Measurements from ENCODE around the gene NDFIP1. TPM values are rescaled to one million over a fixed set of nuclear protein-coding genes. Genes with fewer than 3 reads are reported as not detected.
A peak's percentile ranks its signal among the peaks of the same experiment; 100 is the strongest.
"Not testable (repeated sequence)": the region's sequence is repeated elsewhere in the genome, so short reads cannot be mapped to it uniquely, and the experiment has no call there.

The NDFIP1 gene
- 100 to 1,000 TPM; 101 to 147 (median 134) TPM for polyA plus RNA-seq (ENCODE audit: insufficient read length in 4 of 4)

DNA sequence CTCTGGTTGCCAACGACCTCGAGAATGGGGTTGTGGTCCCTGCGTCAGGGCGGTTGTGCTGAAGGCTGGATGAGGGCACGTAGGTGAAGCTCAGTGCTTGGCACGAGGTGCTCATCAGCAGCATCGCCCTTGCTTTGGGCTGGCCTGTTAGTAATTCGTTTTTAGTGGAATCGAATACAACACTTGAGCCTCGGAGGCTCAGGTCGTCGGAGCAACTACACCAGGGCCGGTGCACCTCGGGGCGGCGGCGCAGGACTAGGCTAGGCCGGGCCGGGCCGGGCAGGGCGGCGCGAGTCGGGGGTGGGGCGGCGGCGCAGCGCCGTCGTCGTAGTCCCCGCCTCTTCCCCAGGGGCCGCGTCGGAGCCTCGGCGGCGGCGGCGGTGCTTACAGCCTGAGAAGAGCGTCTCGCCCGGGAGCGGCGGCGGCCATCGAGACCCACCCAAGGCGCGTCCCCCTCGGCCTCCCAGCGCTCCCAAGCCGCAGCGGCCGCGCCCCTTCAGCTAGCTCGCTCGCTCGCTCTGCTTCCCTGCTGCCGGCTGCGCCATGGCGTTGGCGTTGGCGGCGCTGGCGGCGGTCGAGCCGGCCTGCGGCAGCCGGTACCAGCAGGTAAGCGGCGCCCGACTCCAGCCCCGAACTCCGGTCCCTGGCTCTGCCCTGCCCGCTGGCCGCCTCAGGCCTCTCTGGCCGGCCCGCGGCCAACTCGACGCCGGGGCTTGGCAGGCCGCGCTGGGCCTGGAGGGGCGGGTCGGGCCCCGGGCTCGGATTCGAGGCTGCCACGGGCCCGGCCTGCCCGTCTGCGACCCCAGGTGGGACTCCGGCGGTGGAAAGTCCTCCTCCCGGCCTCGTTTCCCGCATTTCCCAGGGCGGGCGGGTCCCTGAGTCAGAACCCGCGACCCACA lies at the start of gene NDFIP1:
TSS of gene NDFIP1 (plus strand) at position 348 of the 899 bp plus-strand sequence. CDS start at position 544, 196 bp downstream.
- DNase-seq (ENCODE audit: low read depth in 4 of 4, low spot score in 2 of 4): peak in 3 of 4 donors; percentile 53 to 71 (median 69)

GRCh38 chr5:142059304-142059940 lies 49.2 kb upstream of the NDFIP1 start:
- no peak for DNase-seq (ENCODE audit: low read depth in 4 of 4, low spot score in 2 of 4)

DNA sequence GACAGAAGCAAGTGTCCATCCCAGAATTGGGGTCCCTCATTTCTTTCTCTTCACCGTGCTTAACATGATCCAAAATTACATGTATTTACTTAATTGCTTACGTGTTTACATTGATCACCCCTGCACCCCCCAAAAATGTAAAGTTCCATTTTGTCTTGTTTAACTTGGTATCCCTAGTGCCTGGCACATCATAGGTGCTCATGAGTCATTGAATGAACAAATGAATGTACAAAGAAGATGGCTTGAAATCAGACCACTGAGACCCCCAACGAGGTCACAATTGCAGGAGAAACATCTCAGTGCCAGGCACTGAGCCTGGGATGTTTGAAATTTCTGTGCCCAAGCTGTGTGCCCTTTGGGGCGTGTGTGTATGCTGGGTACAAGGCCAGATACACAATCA lies 45.2 kb upstream of the NDFIP1 start:
- DNase-seq (ENCODE audit: low read depth in 4 of 4, low spot score in 2 of 4): no peak

- peak; percentile 36 to 48 (median 42) for DNase-seq (ENCODE audit: low read depth in 4 of 4, low spot score in 2 of 4)
Measured at GRCh38 chr5:142063878-142064331, 44.7 kb upstream of the NDFIP1 start.

- no peak for DNase-seq (ENCODE audit: low read depth in 4 of 4, low spot score in 2 of 4)
Measured at GRCh38 chr5:142065273-142065672, 43.3 kb upstream of the NDFIP1 start.

GRCh38 chr5:142069606-142070399 lies 38.8 kb upstream of the NDFIP1 start:
- DNase-seq (ENCODE audit: low read depth in 4 of 4, low spot score in 2 of 4): no peak

DNA sequence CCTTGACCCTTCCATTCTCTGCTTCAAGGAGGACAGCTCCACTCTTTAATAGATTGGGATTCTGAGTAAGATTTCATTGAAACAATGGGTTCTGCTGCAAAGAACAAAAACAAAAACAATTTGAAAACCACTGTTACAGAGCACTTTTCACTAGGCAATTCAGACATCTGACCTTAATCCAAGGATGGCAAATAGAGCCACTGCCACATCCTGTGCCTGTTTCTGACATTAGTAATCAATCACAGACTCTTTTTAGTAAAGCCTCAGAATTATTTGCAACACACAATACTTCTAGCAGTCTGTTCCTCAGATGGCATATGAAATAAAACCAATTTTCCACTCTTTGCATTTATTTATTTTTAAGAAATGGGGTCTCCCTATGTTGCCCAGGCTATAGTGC lies 37.8 kb upstream of the NDFIP1 start:
- no peak for DNase-seq (ENCODE audit: low read depth in 4 of 4, low spot score in 2 of 4)

GRCh38 chr5:142072488-142072887 lies 36.1 kb upstream of the NDFIP1 start:
- no peak for DNase-seq (ENCODE audit: low read depth in 4 of 4, low spot score in 2 of 4)

DNA sequence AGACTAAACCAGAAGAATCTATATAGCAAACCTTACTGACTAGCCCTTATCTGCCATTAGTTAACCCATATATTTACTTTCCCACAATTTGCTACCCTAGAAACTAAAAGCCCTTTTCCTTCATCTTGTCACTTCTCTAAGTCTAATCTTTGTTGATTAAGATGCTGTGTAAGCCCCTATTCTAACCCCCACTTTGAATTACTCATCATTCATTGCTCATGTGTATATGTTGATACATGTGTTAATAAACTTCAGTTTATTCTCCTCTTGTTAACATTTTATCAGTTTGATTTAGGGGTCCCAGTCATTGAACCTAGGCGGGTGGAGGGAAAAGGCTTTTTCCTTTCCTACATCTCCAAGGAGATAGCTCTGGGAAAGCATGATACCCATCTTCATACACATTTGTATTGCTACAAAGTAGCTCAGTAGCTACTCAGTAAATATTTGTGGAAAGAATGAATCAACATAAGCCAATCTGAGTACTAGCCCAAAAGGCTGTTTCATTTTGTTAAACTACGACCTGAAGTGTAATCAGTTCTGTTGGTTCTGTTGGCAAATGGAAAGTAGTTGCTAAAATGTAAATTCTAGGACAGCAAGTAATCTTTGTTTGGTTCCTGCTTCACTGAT lies 35.1 kb upstream of the NDFIP1 start:
- no peak for DNase-seq (ENCODE audit: low read depth in 4 of 4, low spot score in 2 of 4)

DNA sequence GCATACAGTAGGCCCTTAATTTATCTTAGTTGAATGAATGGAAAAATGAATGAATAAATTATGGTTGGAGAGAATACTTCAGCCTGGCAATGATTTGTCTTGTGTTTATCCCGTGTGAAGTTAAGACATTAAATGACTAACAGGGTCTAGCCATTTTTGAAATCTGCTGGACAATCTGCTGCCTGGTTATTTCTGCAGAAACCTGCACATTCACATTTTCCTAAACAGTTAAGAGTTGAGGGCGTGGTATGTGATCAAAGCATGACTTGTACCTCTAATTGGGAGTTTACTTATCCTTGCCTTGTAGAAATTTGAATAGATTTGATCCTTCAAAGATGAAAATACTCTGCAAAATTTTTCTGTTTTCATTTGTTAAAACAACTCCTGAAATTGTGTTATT lies 34.6 kb upstream of the NDFIP1 start:
- DNase-seq (ENCODE audit: low read depth in 4 of 4, low spot score in 2 of 4): no peak

DNA sequence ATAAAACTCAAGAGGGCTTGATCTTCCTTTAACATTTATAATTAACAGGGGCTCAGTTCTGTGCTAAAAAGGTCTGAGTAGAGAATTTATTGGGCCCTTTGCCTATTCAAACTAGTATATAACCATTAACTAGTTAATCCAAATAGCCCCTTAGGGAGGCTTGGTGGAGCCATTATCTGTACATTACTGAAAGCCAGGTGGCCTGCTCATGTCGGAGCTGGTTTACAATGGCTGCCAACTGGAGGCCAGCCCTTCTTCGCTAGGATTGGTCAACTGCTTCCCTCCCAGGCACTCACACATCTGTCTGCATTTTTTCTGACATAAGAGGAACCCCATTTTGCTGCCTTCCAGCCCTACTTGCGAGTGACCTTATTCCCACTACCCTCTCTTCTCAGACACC lies 30.4 kb upstream of the NDFIP1 start:
- no peak for DNase-seq (ENCODE audit: low read depth in 4 of 4, low spot score in 2 of 4)

GRCh38 chr5:142078706-142079105 lies 29.9 kb upstream of the NDFIP1 start:
- no peak for DNase-seq (ENCODE audit: low read depth in 4 of 4, low spot score in 2 of 4)

- no peak for DNase-seq (ENCODE audit: low read depth in 4 of 4, low spot score in 2 of 4)
Measured at GRCh38 chr5:142079306-142079721, 29.3 kb upstream of the NDFIP1 start.

- DNase-seq (ENCODE audit: low read depth in 4 of 4, low spot score in 2 of 4): no peak
Measured at GRCh38 chr5:142080248-142080647, 28.3 kb upstream of the NDFIP1 start.

- DNase-seq (ENCODE audit: low read depth in 4 of 4, low spot score in 2 of 4): no peak
Measured at GRCh38 chr5:142082182-142082781, 26.3 kb upstream of the NDFIP1 start.

DNA sequence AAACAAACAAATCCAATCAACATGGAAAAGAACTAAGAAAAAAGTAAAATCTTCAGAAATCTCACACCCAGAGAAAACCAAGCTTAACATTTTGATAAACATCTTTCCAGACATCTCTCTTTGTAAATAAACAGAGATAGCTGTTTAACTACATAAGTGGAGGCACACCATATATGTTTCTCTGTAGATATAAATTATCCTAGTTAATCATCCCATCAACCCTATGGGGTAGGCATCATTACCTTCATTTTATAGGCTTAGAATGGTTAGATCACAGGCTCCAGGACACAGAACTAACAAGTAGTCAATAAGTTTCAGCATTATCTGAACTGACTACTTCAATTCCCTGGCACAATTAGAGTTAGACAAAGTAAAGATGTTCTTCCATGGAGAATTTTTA lies 22.4 kb upstream of the NDFIP1 start:
- no peak for DNase-seq (ENCODE audit: low read depth in 4 of 4, low spot score in 2 of 4)

GRCh38 chr5:142086679-142087078 lies 21.9 kb upstream of the NDFIP1 start:
- no peak for DNase-seq (ENCODE audit: low read depth in 4 of 4, low spot score in 2 of 4)

DNA sequence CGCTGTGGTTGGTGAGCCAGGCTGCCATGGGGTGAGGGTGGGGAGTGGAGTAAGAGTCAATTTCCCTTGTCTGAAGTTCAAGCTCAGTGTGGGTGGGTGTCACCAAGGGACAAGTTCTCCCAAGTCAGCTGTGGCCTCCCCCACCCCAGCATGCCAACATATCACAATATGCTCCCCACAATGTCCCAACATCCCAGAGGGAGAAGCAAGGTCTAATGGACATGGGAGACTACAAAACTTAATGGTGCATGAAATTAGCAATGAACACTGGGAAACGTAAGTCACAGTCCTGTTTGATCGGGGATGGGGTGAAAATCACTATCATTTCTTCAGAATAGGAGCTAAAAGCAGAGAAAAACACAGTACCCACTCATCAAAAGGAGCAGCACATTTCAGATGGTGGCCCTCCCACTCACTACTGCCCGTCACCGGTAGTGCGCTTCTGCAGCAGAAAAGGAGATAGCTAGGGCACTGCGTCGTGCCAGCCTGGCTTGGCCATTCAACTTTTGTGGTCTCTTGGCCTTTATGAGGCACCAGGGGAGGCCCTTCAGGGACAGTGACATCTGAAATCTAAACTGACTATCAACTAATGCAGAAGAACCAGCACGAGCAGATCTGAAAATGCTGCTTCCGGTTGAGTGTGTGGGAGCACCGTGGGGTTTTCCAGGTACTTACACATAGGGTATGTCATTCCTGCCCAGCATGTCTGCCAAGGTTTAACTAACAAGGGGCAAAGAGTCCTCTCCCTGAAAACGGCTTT lies 20.5 kb upstream of the NDFIP1 start:
- no peak for DNase-seq (ENCODE audit: low read depth in 4 of 4, low spot score in 2 of 4)

GRCh38 chr5:142088855-142089479 lies 19.6 kb upstream of the NDFIP1 start:
- not testable (repeated sequence) for DNase-seq (ENCODE audit: low read depth in 4 of 4, low spot score in 2 of 4)
